SK-N-SH (cell line): ENCODE data around the gene EWSR1. TPM values are rescaled to one million over a fixed set of nuclear protein-coding genes. Genes with fewer than 3 reads are reported as not detected.

Experiments
- CTCF ChIA-PET: fragments of 300-600, 350-600 bp; formaldehyde crosslinking; extraction: SDS; loops from one replicate; lab custom pipeline; 2021; lab: Yijun Ruan, JAX
- POLR2A ChIA-PET: fragments of 350-600 bp; sonication (Branson Sonifier 250); formaldehyde crosslinking; extraction: SDS; loops from one replicate; lab custom pipeline; 2020; ENCODE audit warnings: antibody characterized with exemption, inconsistent platforms; lab: Yijun Ruan, JAX
- DNase-seq: peaks from one replicate; pipeline ENCODE4 v3.0.0; 2012
- H2AFZ ChIP-seq: fragments of 200-600 bp; sonication (generic); 2 replicates; pipeline ENCODE4 v1.8.1; 2016; ENCODE audit warnings: antibody characterized with exemption, mild to moderate bottlenecking, low read depth
- H3F3A ChIP-seq: fragments of 200-600 bp; sonication (generic); replicated peaks from 2 replicates; pipeline ENCODE3; 2016; ENCODE audit warnings: antibody characterized with exemption, mild to moderate bottlenecking; ENCODE audit not compliant: insufficient read depth
- H3K27ac ChIP-seq, 2 experiments: fragments of 200-500 bp in 1 of 2; fragments of 200-600 bp in 1 of 2; sonication (Bioruptor generic) in 1 of 2; sonication (generic), shearing (Covaris generic) in 1 of 2; 2 replicates each; pipeline versions ENCODE4 v1.5.1 to v1.6.1; 2014 to 2016; ENCODE audit warnings: low read depth in 2 of 2, inconsistent platforms in 1 of 2, low read length in 1 of 2, mild to moderate bottlenecking in 1 of 2, mixed read lengths in 1 of 2
- H3K27me3 ChIP-seq: fragments of 200-600 bp; sonication (generic), shearing (Covaris generic); 2 replicates; pipeline ENCODE4 v1.6.1; 2016; ENCODE audit warnings: mixed run types; ENCODE audit not compliant: insufficient read depth
- H3K36me3 ChIP-seq, 2 experiments: fragments of 200-500 bp in 1 of 2; fragments of 200-600 bp in 1 of 2; sonication (Bioruptor generic) in 1 of 2; sonication (generic) in 1 of 2; replicated peaks in 1 of 2; 2 replicates each; pipeline versions ENCODE3 to v1.5.1; 2014 to 2016; ENCODE audit warnings: low read length in 1 of 2, mild to moderate bottlenecking in 1 of 2; ENCODE audit not compliant: insufficient read depth in 2 of 2, control insufficient read depth in 1 of 2
- H3K4me1 ChIP-seq, 2 experiments: fragments of 200-500 bp in 1 of 2; fragments of 200-600 bp in 1 of 2; sonication (Bioruptor generic) in 1 of 2; sonication (generic), shearing (Covaris generic) in 1 of 2; 2 replicates each; pipeline versions ENCODE4 v1.5.1 to v1.6.1; 2014 to 2016; ENCODE audit warnings: low read depth in 1 of 2, low read length in 1 of 2, mixed run types in 1 of 2; ENCODE audit not compliant: insufficient read depth in 2 of 2, control insufficient read depth in 1 of 2
- H3K4me2 ChIP-seq: fragments of 200-600 bp; sonication (generic), shearing (Covaris generic); 2 replicates; pipeline ENCODE4 v1.6.1; 2017; ENCODE audit warnings: mixed run types
- H3K4me3 ChIP-seq, 2 experiments: fragments of 200-500 bp in 1 of 2; fragments of 200-600 bp in 1 of 2; sonication (Bioruptor generic) in 1 of 2; sonication (generic), shearing (Covaris generic) in 1 of 2; 2 replicates each; pipeline versions ENCODE4 v1.5.1 to v1.8.1; 2014 to 2016; ENCODE audit warnings: low read depth in 2 of 2, inconsistent platforms in 1 of 2, low read length in 1 of 2, mild to moderate bottlenecking in 1 of 2, mixed read lengths in 1 of 2, moderate library complexity in 1 of 2
- H3K79me2 ChIP-seq: fragments of 200-600 bp; sonication (generic); 2 replicates; pipeline ENCODE4 v1.8.1; 2017; ENCODE audit warnings: mild to moderate bottlenecking; ENCODE audit not compliant: insufficient read depth
- H3K9ac ChIP-seq: fragments of 200-600 bp; sonication (generic); 2 replicates; pipeline ENCODE4 v1.6.1; 2017; ENCODE audit warnings: mixed run types
- H3K9me2 ChIP-seq: fragments of 200-600 bp; sonication (generic); 2 replicates; pipeline ENCODE4 v1.6.1; 2017; ENCODE audit warnings: mixed run types
- H3K9me3 ChIP-seq: fragments of 200-600 bp; sonication (generic); 2 replicates; pipeline ENCODE4 v1.6.1; 2017; ENCODE audit warnings: mixed run types, mild to moderate bottlenecking, moderate library complexity
- H4K20me1 ChIP-seq: fragments of 200-600 bp; sonication (generic); 2 replicates; pipeline ENCODE4 v1.6.1; 2017; ENCODE audit warnings: mild to moderate bottlenecking, mixed run types; ENCODE audit not compliant: insufficient read depth
- CHD2 ChIP-seq: fragments of 150-350 bp; IDR thresholded peaks from 2 replicates; pipeline ENCODE4 v1.6.1; 2018; ENCODE audit warnings: low read length; ENCODE audit not compliant: partially characterized antibody
- ELF1 ChIP-seq: IDR thresholded peaks from 2 replicates; pipeline ENCODE4 v1.4.0; 2012
- EP300 ChIP-seq, 2 experiments: IDR thresholded peaks; 2 replicates each; pipeline versions ENCODE4 v1.4.0 to v1.6.1; 2012; ENCODE audit warnings: borderline replicate concordance in 1 of 2, low read depth in 1 of 2, low read length in 1 of 2
- FOSL2 ChIP-seq: IDR thresholded peaks from 2 replicates; pipeline ENCODE4 v1.4.0; 2012; ENCODE audit warnings: low read depth, mild to moderate bottlenecking, moderate library complexity, borderline replicate concordance
- GABPA ChIP-seq: IDR thresholded peaks from 2 replicates; pipeline ENCODE4 v1.4.0; 2012; ENCODE audit warnings: low read depth, mild to moderate bottlenecking
- MEF2A ChIP-seq: IDR thresholded peaks from 2 replicates; pipeline ENCODE4 v1.4.0; 2012; ENCODE audit warnings: low read depth, borderline replicate concordance
- MXI1 ChIP-seq: IDR thresholded peaks from 2 replicates; pipeline ENCODE4 v1.6.1; 2012; ENCODE audit warnings: mild to moderate bottlenecking, low read depth, low read length, improper control_type of control experiment
- NFIC ChIP-seq: IDR thresholded peaks from 2 replicates; pipeline ENCODE4 v1.4.0; 2012; ENCODE audit warnings: borderline replicate concordance
- NRF1 ChIP-seq: IDR thresholded peaks from 2 replicates; pipeline ENCODE4 v1.6.1; 2012; ENCODE audit warnings: low read depth, mild to moderate bottlenecking, low read length
- POLR2AphosphoS5 ChIP-seq: IDR thresholded peaks from 2 replicates; pipeline ENCODE4 v1.6.1; 2012; ENCODE audit warnings: low read depth, low read length
- RAD21 ChIP-seq: IDR thresholded peaks from 2 replicates; pipeline ENCODE4 v1.6.1; 2012; ENCODE audit warnings: mild to moderate bottlenecking, low read length
- SIN3A ChIP-seq: IDR thresholded peaks from 2 replicates; pipeline ENCODE4 v1.6.1; 2012; ENCODE audit warnings: low read depth, mild to moderate bottlenecking, low read length, moderate library complexity, borderline replicate concordance
- SMC3 ChIP-seq: IDR thresholded peaks from 2 replicates; pipeline ENCODE4 v1.6.1; 2012; ENCODE audit warnings: low read depth, low read length, improper control_type of control experiment
- YY1 ChIP-seq: IDR thresholded peaks from 2 replicates; pipeline ENCODE4 v1.4.0; 2012; ENCODE audit warnings: low read depth, mild to moderate bottlenecking
- WGBS: methylation state at CpG from one replicate; pipeline ENCODE4 v1.1.6; 2017; ENCODE audit warnings: low lambda C conversion rate; 5-methylcytosine and 5-hydroxymethylcytosine counted together
- polyA plus RNA-seq, 3 experiments: library from polyadenylated mRNA; depleted of rRNA; stranded (reverse); fragments of >200 nt; gene quantifications; 2 replicates each; pipeline ENCODE4 v1.2.3, GENCODE V29; 2012
- TF ChIP-seq, protein P1 (sequence below): IDR thresholded peaks from 2 replicates; pipeline ENCODE4 v1.4.0; 2012; ENCODE audit warnings: low read depth
- TF ChIP-seq, protein P2 (sequence below): IDR thresholded peaks from 2 replicates; pipeline ENCODE4 v1.6.1; 2012; ENCODE audit warnings: mild to moderate bottlenecking, low read depth, low read length, moderate library complexity
- TF ChIP-seq, protein P3 (sequence below): fragments of 150-350 bp; IDR thresholded peaks from 2 replicates; pipeline ENCODE4 v1.6.1; 2017; ENCODE audit warnings: antibody characterized with exemption, low read length, low read depth, borderline replicate concordance
- TF ChIP-seq, protein P4 (sequence below): IDR thresholded peaks from 2 replicates; pipeline ENCODE4 v1.4.0; 2012; ENCODE audit warnings: low read depth, borderline replicate concordance

Gene EWSR1
- polyA plus RNA-seq, 1 of the 3 experiments (the other 2 are of a cell fraction): 173 TPM

DNA sequence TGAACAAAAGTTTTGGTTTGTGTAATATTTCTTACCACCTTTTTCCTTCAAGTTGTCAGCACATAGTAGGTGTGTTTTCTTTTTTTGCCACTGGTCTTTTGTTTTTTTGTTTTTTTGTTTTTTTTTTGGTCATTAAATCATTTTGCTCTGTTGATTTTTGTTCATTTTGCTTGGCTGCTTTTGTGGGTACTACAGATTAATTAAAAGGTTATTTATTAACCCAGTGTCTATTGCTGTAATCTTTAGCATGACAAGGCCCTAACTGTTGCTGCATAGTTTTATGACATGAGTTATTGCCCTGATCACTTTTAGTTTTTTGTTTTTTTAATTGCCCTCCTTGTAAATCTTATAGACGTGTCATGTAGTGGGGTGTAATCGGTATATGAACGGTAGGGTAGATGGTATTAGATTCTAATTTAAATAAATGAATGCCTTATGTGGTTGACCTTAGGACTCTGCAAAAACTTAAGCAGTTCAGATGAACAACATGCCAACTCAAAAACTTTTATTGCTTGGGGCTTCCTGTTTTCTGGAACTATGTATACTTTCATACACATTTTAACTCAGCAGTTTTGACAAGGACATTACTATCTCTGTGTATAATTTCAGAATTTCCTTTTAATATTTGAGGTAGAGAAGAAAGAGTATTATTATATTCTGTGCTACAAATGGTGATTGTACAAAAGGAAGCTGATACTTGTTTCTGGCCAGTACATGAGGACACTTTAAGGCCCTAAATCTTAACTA, 7.9 kb downstream of the EWSR1 start:
- Histone ChIP-seq H3K27me3 (no peaks in the 10 kb centered on the region), H2AFZ (no peak overlapping the region), H3K9ac (no peak overlapping the region), H3K36me3 (peaks cover 81 to 97% of the 10 kb centered on the region in 2 experiments), H3K9me3 (no peaks in the 10 kb centered on the region), H3K79me2 (peaks cover 100% of the 10 kb centered on the region), H4K20me1 (peaks cover 99% of the 10 kb centered on the region), H3K27ac (no peak overlapping the region), H3F3A (peaks cover 12% of the 10 kb centered on the region), H3K4me3 (no peak overlapping the region), H3K9me2 (no peaks in the 10 kb centered on the region), H3K4me2 (no peak overlapping the region), H3K4me1 (peaks cover 8 to 14% of the 10 kb centered on the region in 2 experiments; a peak in 3 of 4 replicates)
- DNase-seq: no peak
- TF ChIP-seq NRF1: no peak
- 88% methylated on average over 3 of the region's 3 CpGs for WGBS
- ChIA-PET CTCF (interaction anchor here (0.6 to 2.1 kb wide), 3 partner anchors 28 to 38 kb away, joined by 3 to 7 read pairs (median 4); no protein-coding TSS in a partner anchor), POLR2A (no interaction called here)

DNA sequence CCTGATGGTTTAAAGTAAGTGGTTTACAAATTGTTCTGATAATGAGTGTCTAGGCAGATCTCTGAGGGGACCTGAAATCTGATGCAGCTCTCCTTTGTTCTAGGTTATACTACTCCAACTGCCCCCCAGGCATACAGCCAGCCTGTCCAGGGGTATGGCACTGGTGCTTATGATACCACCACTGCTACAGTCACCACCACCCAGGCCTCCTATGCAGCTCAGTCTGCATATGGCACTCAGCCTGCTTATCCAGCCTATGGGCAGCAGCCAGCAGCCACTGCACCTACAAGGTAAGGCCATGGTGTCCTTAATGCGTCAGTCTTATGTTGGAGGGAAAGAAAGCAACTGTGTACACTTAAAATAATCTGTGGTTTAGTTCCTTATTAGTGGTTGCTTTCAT, 9.9 kb downstream of the EWSR1 start:
- no peak overlapping the region for H3K4me3 ChIP-seq
- H4K20me1 ChIP-seq: peaks cover 98% of the 10 kb centered on the region
- no peak overlapping the region for H3K27ac ChIP-seq
- H3K36me3 ChIP-seq: peaks cover 74 to 97% of the 10 kb centered on the region in 2 experiments
- TF ChIP-seq SMC3 (no peak), MXI1 (no peak), POLR2AphosphoS5 (no peak), YY1 (no peak), CHD2 (no peak), FOSL2 (no peak), MEF2A (no peak), GABPA (no peak), RAD21 (no peak), EP300 (IDR thresholded peaks at IDR 0.05; ENCODE audit: borderline replicate concordance in 1 of 2, low read depth in 1 of 2, low read length in 1 of 2) (no peak), ELF1 (no peak), NFIC (no peak), SIN3A (no peak)
- TF ChIP-seq, protein P1, sequence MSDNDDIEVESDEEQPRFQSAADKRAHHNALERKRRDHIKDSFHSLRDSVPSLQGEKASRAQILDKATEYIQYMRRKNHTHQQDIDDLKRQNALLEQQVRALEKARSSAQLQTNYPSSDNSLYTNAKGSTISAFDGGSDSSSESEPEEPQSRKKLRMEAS: no peak
- TF ChIP-seq, protein P2, sequence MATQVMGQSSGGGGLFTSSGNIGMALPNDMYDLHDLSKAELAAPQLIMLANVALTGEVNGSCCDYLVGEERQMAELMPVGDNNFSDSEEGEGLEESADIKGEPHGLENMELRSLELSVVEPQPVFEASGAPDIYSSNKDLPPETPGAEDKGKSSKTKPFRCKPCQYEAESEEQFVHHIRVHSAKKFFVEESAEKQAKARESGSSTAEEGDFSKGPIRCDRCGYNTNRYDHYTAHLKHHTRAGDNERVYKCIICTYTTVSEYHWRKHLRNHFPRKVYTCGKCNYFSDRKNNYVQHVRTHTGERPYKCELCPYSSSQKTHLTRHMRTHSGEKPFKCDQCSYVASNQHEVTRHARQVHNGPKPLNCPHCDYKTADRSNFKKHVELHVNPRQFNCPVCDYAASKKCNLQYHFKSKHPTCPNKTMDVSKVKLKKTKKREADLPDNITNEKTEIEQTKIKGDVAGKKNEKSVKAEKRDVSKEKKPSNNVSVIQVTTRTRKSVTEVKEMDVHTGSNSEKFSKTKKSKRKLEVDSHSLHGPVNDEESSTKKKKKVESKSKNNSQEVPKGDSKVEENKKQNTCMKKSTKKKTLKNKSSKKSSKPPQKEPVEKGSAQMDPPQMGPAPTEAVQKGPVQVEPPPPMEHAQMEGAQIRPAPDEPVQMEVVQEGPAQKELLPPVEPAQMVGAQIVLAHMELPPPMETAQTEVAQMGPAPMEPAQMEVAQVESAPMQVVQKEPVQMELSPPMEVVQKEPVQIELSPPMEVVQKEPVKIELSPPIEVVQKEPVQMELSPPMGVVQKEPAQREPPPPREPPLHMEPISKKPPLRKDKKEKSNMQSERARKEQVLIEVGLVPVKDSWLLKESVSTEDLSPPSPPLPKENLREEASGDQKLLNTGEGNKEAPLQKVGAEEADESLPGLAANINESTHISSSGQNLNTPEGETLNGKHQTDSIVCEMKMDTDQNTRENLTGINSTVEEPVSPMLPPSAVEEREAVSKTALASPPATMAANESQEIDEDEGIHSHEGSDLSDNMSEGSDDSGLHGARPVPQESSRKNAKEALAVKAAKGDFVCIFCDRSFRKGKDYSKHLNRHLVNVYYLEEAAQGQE: no peak
- TF ChIP-seq, protein P3, sequence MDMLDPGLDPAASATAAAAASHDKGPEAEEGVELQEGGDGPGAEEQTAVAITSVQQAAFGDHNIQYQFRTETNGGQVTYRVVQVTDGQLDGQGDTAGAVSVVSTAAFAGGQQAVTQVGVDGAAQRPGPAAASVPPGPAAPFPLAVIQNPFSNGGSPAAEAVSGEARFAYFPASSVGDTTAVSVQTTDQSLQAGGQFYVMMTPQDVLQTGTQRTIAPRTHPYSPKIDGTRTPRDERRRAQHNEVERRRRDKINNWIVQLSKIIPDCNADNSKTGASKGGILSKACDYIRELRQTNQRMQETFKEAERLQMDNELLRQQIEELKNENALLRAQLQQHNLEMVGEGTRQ: no peak
- TF ChIP-seq, protein P4, sequence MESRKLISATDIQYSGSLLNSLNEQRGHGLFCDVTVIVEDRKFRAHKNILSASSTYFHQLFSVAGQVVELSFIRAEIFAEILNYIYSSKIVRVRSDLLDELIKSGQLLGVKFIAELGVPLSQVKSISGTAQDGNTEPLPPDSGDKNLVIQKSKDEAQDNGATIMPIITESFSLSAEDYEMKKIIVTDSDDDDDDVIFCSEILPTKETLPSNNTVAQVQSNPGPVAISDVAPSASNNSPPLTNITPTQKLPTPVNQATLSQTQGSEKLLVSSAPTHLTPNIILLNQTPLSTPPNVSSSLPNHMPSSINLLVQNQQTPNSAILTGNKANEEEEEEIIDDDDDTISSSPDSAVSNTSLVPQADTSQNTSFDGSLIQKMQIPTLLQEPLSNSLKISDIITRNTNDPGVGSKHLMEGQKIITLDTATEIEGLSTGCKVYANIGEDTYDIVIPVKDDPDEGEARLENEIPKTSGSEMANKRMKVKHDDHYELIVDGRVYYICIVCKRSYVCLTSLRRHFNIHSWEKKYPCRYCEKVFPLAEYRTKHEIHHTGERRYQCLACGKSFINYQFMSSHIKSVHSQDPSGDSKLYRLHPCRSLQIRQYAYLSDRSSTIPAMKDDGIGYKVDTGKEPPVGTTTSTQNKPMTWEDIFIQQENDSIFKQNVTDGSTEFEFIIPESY: no peak
- H3K9me3 ChIP-seq: no peaks in the 10 kb centered on the region
- peaks cover 12% of the 10 kb centered on the region for H3F3A ChIP-seq
- DNase-seq: no peak
- H3K4me2 ChIP-seq: no peak overlapping the region
- no peaks in the 10 kb centered on the region for H3K9me2 ChIP-seq
- no peak overlapping the region for H2AFZ ChIP-seq
- WGBS: 75% methylated on average over 1 of the region's 1 CpG
- ChIA-PET POLR2A (no interaction called here), CTCF (interaction anchor here (2.1 kb wide), 1 partner anchor 32 kb away, joined by 7 read pairs; no protein-coding TSS in a partner anchor)
- H3K79me2 ChIP-seq: peaks cover 100% of the 10 kb centered on the region
- no peak overlapping the region for H3K9ac ChIP-seq
- no peaks in the 10 kb centered on the region for H3K27me3 ChIP-seq
- H3K4me1 ChIP-seq: no peaks in the 10 kb centered on the region; a peak in 3 of 4 replicates
